ENCODE measurements around the gene SDCCAG8. TPM values are rescaled to one million over a fixed set of nuclear protein-coding genes. Genes with fewer than 3 reads are reported as not detected.

Gene SDCCAG8
- total RNA-seq, 1 experiment from 2014 or later = 10.0 TPM

GRCh38 chr1:243299069-243299468 is 43.2 kb downstream of the SDCCAG8 start:
- Mint-ChIP-seq H3K27ac (no peak overlapping the region), H3K27me3 (ENCODE audit: low read depth) (no peaks in the 10 kb centered on the region), H3K4me1 (peaks cover 6 to 7% of the 10 kb centered on the region in 2 experiments), H3K9me3 (peaks cover 0 to 3% of the 10 kb centered on the region in 2 experiments; a peak in 2 of 5 replicates), H3K36me3 (ENCODE audit: insufficient read depth in 1 of 3, low read depth in 3 of 3) (peaks cover 0 to 6% (median 4%) of the 10 kb centered on the region in 3 experiments; a peak in 4 of 7 replicates), H3K4me3 (no peak overlapping the region)
- H3T11ph ChIP-seq (ENCODE audit: low read length) = no peak overlapping the region
- no peak overlapping the region for H2BK5ac ChIP-seq (ENCODE audit: insufficient read length, low read length)
- H4K5ac ChIP-seq (ENCODE audit: insufficient read length, low read depth, low read length) = no peak overlapping the region
- H4K91ac ChIP-seq (ENCODE audit: insufficient read length, low read depth, low read length) = no peak overlapping the region
- no peaks in the 10 kb centered on the region for H3K9me3 ChIP-seq (ENCODE audit: control insufficient read depth, low read depth, low read length)
- H3K23ac ChIP-seq (ENCODE audit: insufficient read length, low read depth, low read length) = no peak overlapping the region
- no peak overlapping the region for H4K8ac ChIP-seq (replicated peaks; ENCODE audit: insufficient read length, low read depth, low read length)
- H3K4me1 ChIP-seq (ENCODE audit: insufficient read depth, low read length) = no peaks in the 10 kb centered on the region; the same call in 1 of the 2 replicates
- no peaks in the 10 kb centered on the region for H3K79me1 ChIP-seq (ENCODE audit: insufficient read depth, low read depth, low read length, poor library complexity, severe bottlenecking)
- no peak overlapping the region for H3K56ac ChIP-seq (ENCODE audit: insufficient read length, low read depth, low read length)
- no peaks in the 10 kb centered on the region for H4K20me1 ChIP-seq (ENCODE audit: control insufficient read depth, insufficient read depth, insufficient read length)
- H3K79me2 ChIP-seq (ENCODE audit: insufficient read depth, low read length) = no peaks in the 10 kb centered on the region
- DNase-seq = no peak
- no peak overlapping the region for H3K18ac ChIP-seq (ENCODE audit: insufficient read length, low read depth, low read length)
- no peak overlapping the region for H3K14ac ChIP-seq (ENCODE audit: insufficient read depth, low read length)
- H3K27me3 ChIP-seq (ENCODE audit: insufficient read depth, low read length) = no peaks in the 10 kb centered on the region
- no peak overlapping the region for H2BK20ac ChIP-seq (ENCODE audit: low read depth, low read length, poor library complexity, severe bottlenecking)
- no peaks in the 10 kb centered on the region for H3K23me2 ChIP-seq (ENCODE audit: insufficient read length, low read depth, low read length, poor library complexity, severe bottlenecking)
- H2BK120ac ChIP-seq (ENCODE audit: low read depth, low read length, poor library complexity, severe bottlenecking) = no peak overlapping the region
- H2BK15ac ChIP-seq (ENCODE audit: low read depth, low read length) = no peak overlapping the region
- H3K27ac ChIP-seq (ENCODE audit: insufficient read length, low read depth, low read length) = no peak overlapping the region
- WGBS (ENCODE audit: extremely low coverage, insufficient read length, low lambda C conversion rate) = no CpG with 5 or more reads among the region's 1 CpG
- H3K4ac ChIP-seq (ENCODE audit: low read depth, low read length) = no peak overlapping the region
- H2AK5ac ChIP-seq (ENCODE audit: insufficient read length, low read length) = no peak overlapping the region
- H3K4me2 ChIP-seq (ENCODE audit: insufficient read depth, insufficient read length, low read length) = no peak overlapping the region
- no peak overlapping the region for H2BK12ac ChIP-seq (ENCODE audit: insufficient read length, low read depth, low read length)
- H2AFZ ChIP-seq (ENCODE audit: low read length) = no peak overlapping the region
- no peak overlapping the region for H3K9ac ChIP-seq (ENCODE audit: extremely low read depth, insufficient read length, low read length)
- TF ChIP-seq CTCF (conservative IDR thresholded peaks at IDR 0.05) = no peak
